ENCODE data around the gene CAPN9.

CAPN9 gene

DNA sequence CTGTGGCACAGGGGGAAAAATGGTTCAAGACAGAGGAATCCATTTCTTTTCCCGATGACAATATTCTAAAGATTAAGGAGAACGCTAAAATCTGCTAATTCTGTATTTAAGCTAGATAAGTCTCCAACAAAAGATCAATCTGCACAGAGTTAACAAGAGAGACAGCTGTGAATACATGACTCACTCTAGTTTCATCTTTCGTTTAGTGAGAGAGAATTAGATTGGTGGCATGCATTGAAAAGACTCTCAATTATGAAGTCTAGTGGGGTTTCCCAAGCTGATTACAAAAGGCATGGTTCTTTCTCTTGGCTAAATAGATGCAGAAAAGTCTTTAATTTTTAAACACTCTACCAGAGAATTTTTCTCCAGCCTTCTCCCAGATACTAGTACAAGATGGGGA, 34.4 kb downstream of the CAPN9 start:
- TF ChIP-seq, protein P1, sequence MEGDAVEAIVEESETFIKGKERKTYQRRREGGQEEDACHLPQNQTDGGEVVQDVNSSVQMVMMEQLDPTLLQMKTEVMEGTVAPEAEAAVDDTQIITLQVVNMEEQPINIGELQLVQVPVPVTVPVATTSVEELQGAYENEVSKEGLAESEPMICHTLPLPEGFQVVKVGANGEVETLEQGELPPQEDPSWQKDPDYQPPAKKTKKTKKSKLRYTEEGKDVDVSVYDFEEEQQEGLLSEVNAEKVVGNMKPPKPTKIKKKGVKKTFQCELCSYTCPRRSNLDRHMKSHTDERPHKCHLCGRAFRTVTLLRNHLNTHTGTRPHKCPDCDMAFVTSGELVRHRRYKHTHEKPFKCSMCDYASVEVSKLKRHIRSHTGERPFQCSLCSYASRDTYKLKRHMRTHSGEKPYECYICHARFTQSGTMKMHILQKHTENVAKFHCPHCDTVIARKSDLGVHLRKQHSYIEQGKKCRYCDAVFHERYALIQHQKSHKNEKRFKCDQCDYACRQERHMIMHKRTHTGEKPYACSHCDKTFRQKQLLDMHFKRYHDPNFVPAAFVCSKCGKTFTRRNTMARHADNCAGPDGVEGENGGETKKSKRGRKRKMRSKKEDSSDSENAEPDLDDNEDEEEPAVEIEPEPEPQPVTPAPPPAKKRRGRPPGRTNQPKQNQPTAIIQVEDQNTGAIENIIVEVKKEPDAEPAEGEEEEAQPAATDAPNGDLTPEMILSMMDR (IDR thresholded peaks at IDR 0.05; ENCODE audit: control insufficient read depth, insufficient read depth, low read depth, low read length, missing control alignments): no peak
- DNase-seq (ENCODE audit: low read depth): no peak
- no peak overlapping the region for H3K4me3 ChIP-seq (ENCODE audit: control insufficient read depth, low read depth, low read length)

DNA sequence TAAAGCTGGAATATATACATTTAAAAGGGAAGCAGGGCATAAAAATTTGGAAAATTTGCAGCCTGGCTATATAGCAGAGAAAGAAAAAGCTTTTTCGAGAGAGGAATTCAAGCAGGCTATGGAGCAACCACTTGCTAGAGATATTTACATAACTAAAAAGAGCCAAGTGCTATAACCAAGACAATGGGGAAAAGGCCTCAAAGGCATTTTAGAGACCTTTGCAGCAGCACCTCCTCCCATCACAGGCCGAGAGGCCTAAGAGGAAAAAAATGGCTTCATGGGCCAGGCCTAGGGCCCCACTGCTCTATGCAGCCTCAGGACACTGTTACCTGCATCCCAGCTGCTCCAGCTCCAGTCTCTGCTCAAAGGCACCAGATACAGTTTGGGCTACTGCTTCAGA, 37.0 kb downstream of the CAPN9 start:
- DNase-seq (ENCODE audit: low read depth): no peak
- TF ChIP-seq, protein P1 (IDR thresholded peaks at IDR 0.05; ENCODE audit: control insufficient read depth, insufficient read depth, low read depth, low read length, missing control alignments): no peak
- H3K4me3 ChIP-seq (ENCODE audit: control insufficient read depth, low read depth, low read length): no peak overlapping the region

DNA sequence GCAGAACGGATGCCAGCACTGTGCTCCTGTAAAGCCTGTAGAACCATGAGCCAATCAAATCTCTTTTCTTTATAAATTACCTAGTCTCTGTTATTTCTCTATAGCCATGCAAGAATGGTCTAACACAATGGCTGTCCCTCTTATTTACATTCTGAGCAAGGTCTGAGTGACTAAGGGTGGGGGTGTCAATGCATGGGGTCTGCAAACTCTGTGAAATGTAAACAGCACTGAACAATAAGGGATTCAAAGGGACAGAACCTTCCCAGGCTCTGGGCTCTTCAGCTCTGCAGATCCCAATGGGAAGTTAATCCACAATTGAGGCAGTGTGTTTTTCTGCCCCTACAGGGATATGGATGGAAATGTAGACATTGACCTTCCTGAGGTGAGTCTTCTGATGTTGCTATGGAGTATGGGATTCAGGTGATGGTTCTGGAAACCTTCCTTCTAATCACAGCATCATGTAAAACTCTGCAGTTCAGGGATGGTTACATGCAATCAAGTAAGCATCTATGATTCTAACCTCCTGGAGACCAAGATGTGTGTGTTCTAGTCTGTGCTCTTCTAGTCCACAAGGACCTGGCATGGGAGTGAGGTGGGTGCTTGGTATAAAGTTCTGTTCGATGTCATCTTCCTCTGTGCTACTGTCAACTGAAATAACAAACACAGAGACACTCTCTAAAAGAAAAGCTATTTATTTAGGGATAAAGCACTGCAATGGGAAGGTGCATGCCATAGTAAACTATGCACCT, 38.6 kb downstream of the CAPN9 start:
- DNase-seq (ENCODE audit: low read depth): no peak
- TF ChIP-seq, protein P1 (IDR thresholded peaks at IDR 0.05; ENCODE audit: control insufficient read depth, insufficient read depth, low read depth, low read length, missing control alignments): no peak
- no peak overlapping the region for H3K4me3 ChIP-seq (ENCODE audit: control insufficient read depth, low read depth, low read length)

DNA sequence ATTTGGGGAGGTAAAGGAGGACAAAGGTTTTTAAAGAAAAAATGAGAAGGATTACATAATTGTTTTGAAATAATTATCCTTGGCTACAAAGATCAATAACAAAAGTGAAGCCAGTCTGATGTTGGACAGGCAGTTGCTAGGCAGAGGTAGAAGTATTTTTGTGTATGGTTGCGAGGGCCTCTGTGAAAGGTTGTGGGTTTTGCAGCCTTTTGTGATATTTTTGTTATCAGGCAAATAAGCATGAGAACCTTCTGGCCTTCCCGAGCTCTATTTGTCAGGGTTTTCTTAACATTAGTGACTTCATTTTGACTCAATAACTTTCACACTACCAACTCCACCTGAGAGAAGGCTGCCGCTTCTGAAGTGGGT, 39.2 kb downstream of the CAPN9 start:
- no peak overlapping the region for H3K4me3 ChIP-seq (ENCODE audit: control insufficient read depth, low read depth, low read length)
- TF ChIP-seq, protein P1 (IDR thresholded peaks at IDR 0.05; ENCODE audit: control insufficient read depth, insufficient read depth, low read depth, low read length, missing control alignments): no peak
- DNase-seq (ENCODE audit: low read depth): no peak

DNA sequence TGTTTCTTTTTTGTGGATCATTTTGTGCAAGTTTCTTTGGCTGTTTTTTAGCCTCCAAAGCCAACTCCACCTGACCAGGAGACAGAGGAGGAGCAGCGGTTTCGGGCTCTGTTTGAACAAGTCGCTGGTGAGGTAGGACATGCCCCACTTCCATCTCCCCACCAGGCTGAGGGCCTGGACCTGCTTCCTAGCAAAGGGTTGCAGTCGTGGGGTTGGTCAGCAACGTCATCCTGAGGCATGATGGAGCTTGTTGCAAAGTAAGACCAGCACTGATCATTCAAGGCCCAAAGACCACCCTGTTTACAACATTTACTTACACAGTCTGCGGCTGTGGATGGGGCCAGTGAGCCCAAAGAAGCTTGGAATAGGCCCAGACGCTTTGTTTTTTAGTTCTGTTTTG, 40.3 kb downstream of the CAPN9 start:
- no peak for DNase-seq (ENCODE audit: low read depth)
- H3K4me3 ChIP-seq (ENCODE audit: control insufficient read depth, low read depth, low read length): no peak overlapping the region
- TF ChIP-seq, protein P1 (IDR thresholded peaks at IDR 0.05; ENCODE audit: control insufficient read depth, insufficient read depth, low read depth, low read length, missing control alignments): no peak

DNA sequence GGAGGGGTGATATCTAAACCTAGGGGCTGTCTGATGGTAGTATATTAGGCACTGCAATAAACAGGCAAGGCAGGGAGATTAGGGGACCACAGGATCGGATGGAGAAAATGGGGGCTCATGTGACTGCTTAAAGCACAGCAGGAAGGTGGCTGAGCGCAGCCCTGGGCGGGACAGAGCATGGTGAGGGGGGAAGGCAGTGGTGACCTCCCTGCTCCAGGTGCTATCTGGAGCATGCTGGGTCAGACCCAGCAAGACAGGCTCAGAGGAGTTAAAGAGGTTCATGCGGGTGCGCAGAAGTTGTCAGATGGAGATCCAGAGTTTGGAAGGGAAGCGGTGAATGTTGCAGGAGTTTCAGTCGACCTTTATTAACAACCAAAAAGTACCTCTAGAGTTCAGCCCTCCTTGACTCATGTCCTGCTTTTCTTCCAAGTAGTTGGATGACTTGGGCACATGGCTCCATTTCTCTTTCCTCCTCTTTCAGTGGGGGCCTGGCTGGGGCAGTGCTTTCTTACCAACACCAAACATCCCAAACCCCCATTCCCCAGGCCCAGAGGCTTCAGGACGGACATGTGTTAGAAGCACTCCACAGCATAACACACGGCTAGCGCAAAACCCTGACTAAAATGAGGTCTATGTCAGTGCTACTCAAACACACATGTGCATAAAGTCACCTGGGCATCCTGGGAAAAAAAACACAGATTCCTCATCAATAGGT, 41.5 kb downstream of the CAPN9 start:
- no peak overlapping the region for H3K4me3 ChIP-seq (ENCODE audit: control insufficient read depth, low read depth, low read length)
- no peak for DNase-seq (ENCODE audit: low read depth)
- TF ChIP-seq, protein P1 (IDR thresholded peaks at IDR 0.05; ENCODE audit: control insufficient read depth, insufficient read depth, low read depth, low read length, missing control alignments): no peak
